HUES64 (cell line): ENCODE data around the gene RCL1.

Experiments
- H3K27ac ChIP-seq: 2 replicates; pipeline ENCODE4 v1.7.0; 2013; ENCODE audit warnings: low read depth, low read length, inconsistent platforms
- H3K27me3 ChIP-seq: 2 replicates; pipeline ENCODE4 v1.6.1; 2013; ENCODE audit warnings: mild to moderate bottlenecking, low read length; ENCODE audit not compliant: insufficient read depth
- H3K36me3 ChIP-seq: 2 replicates; pipeline ENCODE4 v1.6.1; 2013; ENCODE audit warnings: mild to moderate bottlenecking, low read length; ENCODE audit not compliant: insufficient read depth
- H3K4me1 ChIP-seq: 2 replicates; pipeline ENCODE4 v1.6.1; 2013; ENCODE audit warnings: mild to moderate bottlenecking, low read length, moderate library complexity; ENCODE audit not compliant: insufficient read depth
- H3K4me3 ChIP-seq: 2 replicates; pipeline ENCODE4 v1.5.1; 2013; ENCODE audit warnings: mild to moderate bottlenecking, low read length, moderate library complexity
- H3K9ac ChIP-seq: 2 replicates; pipeline ENCODE4 v1.6.1; 2013; ENCODE audit warnings: mild to moderate bottlenecking, low read depth, low read length
- H3K9me3 ChIP-seq: 2 replicates; pipeline ENCODE4 v1.6.1; 2013; ENCODE audit warnings: low read depth, low read length; ENCODE audit not compliant: insufficient read depth
- WGBS: fragments of 150-250, 120-280 bp; methylation state at CpG from one replicate; pipeline ENCODE4 v1.1.7; 2013; ENCODE audit warnings: missing lambda C conversion rate; 5-methylcytosine and 5-hydroxymethylcytosine counted together

Gene RCL1

DNA sequence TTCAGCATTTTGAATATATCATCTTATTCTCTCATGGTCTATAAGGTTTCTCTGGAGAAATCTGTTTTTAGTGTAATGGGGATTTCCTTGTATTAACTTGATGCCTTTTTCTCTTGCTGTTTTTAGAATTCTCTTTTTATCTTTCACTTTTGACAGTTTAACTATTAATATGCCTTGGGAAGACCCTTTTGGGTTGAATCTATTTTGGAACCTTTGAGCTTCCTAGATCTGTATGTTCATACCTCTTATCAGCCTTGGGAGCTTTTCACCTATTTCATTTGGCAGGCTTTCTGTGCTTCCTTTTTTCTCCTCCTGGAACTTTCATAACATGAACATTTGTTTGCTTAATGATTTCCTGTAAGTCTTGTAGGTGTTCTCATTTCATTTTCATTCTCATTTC, 22.2 kb downstream of the RCL1 start:
- Histone ChIP-seq H3K36me3 (no peaks in the 10 kb centered on the region), H3K27ac (no peak overlapping the region), H3K9me3 (no peaks in the 10 kb centered on the region), H3K9ac (no peak overlapping the region), H3K4me3 (no peak overlapping the region), H3K27me3 (no peaks in the 10 kb centered on the region), H3K4me1 (no peaks in the 10 kb centered on the region)

DNA sequence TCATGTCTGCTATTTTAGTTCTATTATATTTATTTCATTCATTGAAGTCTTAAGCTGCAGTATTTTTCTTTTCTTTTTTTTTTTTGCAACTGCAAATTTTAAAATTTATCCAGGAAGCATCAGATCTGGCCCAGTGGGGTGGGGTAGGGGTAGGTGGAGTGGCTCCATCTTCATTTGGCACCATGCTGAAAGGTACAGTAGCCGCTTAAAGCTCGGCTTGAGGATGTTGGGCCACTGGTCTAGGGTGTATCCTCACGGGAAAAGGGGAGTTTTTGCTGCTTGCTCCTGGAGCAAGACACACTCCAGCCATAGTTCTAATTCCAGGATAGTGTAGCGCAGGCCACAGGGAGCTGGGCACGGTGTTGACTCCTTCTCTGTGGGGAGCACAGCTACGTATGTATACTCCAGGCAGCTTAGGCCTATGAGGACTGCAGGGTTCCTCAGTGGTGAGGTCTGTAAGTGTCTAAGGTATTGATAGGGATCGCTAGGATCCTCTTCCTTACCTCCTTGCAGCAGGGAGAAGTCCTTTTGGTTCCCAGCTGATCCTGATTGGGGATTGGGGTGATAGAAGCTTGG, 22.7 kb downstream of the RCL1 start:
- Histone ChIP-seq H3K9ac (no peak overlapping the region), H3K36me3 (no peaks in the 10 kb centered on the region), H3K27me3 (no peaks in the 10 kb centered on the region), H3K9me3 (no peaks in the 10 kb centered on the region), H3K4me1 (no peaks in the 10 kb centered on the region), H3K4me3 (no peak overlapping the region), H3K27ac (no peak overlapping the region)
- 71% methylated on average over 7 of the region's 7 CpGs for WGBS

DNA sequence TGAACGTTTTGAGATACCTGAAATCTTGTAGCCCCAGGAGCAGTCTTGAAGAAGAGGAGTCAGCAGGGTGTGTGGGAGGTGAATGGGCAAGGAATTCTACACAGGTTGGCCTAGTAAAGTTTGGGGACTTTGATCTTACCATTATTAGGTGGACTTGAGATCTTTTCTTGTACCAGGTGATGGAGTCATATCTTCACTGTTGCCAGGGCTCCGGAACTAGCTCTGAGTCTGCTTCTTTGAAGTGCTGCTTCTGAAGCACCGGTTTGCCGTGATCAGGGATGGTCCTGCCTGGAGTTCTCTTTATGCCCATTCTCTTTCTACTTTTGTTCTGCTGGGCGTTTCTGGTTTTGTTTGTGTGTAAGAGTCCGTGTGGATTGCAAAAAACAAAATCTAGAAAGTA, 27.4 kb downstream of the RCL1 start:
- Histone ChIP-seq H3K27me3 (no peaks in the 10 kb centered on the region), H3K36me3 (no peaks in the 10 kb centered on the region), H3K9me3 (no peaks in the 10 kb centered on the region), H3K27ac (no peak overlapping the region), H3K4me3 (no peak overlapping the region), H3K9ac (no peak overlapping the region), H3K4me1 (no peaks in the 10 kb centered on the region)
- WGBS: 87% methylated on average over 5 of the region's 6 CpGs

DNA sequence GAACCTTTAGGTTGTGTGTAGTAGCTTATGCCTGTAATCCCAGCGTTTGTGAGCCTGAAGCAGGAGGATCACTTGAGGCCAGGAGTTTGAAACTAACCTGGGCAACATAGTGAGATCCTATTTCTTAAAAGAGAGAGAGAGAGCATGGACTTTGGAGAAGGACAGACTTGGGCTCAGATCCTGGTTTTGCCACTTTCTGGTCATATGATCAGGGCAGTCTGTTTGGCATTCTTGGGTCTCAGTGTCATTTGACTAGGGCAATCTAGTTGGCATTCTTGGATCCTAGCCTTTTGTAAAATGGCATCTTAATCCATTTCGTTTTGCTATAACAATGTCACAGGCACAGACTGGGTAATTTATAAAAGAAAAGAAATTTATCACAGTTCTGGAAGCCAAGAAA, 28.4 kb downstream of the RCL1 start:
- no peaks in the 10 kb centered on the region for H3K36me3 ChIP-seq
- no peak overlapping the region for H3K4me3 ChIP-seq
- H3K9me3 ChIP-seq: no peaks in the 10 kb centered on the region
- 95% methylated on average over 2 of the region's 2 CpGs for WGBS
- H3K27me3 ChIP-seq: no peaks in the 10 kb centered on the region
- no peak overlapping the region for H3K9ac ChIP-seq
- H3K4me1 ChIP-seq: no peaks in the 10 kb centered on the region
- H3K27ac ChIP-seq: no peak overlapping the region

DNA sequence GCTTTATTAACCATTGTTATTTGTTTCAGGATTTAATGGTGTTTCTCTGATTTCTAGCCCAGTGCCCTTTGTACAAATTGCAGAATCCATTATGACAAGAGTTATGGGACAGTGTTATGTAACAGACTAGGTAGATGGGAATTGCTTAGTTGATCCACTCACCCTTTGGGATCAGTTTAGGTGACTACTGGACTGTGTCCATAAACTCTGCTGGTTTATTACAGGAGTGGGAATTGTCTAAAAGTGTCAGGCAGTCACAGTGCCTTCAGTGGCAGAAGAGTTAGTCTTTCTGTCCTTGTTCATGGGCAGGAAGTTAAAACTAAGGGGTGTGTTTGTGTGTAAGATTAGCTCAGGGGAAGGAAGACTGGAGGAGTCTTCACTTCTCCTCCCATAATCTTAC, 29.3 kb downstream of the RCL1 start:
- Histone ChIP-seq H3K4me1 (no peaks in the 10 kb centered on the region), H3K9ac (no peak overlapping the region), H3K36me3 (peaks cover 5% of the 10 kb centered on the region; the same call in 1 of the 2 replicates), H3K9me3 (no peaks in the 10 kb centered on the region), H3K4me3 (no peak overlapping the region), H3K27me3 (no peaks in the 10 kb centered on the region), H3K27ac (no peak overlapping the region)

DNA sequence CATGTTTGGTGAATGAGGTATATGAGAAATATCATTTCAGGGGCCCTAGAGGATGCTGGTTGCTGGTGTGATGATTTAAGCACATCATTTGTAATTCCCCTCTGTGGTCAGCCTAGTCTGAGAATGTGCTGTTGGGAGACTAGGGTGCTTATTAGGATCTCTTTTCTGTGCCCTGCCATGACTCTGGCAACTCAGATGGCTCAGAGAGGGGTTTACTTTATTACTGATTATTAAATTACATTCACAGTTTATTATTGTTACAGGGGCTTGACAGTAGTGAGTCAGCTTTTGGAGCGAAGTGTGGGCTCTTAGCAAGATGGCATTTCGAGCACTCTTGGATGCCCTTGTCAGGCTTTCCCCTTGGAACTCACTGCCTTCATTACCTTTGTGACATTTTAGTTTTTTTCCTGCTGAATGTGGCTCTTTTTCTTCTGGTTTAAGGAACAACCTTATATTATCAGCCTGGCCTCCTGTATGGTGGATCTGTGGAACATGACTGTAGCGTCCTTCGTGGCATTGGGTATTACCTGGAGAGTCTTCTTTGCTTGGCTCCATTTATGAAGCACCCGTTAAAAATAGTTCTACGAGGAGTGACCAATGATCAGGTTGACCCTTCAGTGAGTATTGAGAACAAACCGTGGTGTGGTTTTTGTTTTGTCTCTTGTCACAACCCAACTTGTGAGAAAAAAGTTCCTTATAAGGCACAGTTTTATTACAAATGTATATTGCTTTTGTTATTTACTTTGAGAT, 33.8 kb downstream of the RCL1 start:
- H3K9me3 ChIP-seq: no peaks in the 10 kb centered on the region
- H3K27ac ChIP-seq: no peak overlapping the region
- H3K4me3 ChIP-seq: no peak overlapping the region
- no peaks in the 10 kb centered on the region for H3K27me3 ChIP-seq
- peaks cover 8% of the 10 kb centered on the region for H3K36me3 ChIP-seq
- H3K4me1 ChIP-seq: no peaks in the 10 kb centered on the region
- H3K9ac ChIP-seq: no peak overlapping the region
- WGBS: 91% methylated on average over 7 of the region's 7 CpGs

DNA sequence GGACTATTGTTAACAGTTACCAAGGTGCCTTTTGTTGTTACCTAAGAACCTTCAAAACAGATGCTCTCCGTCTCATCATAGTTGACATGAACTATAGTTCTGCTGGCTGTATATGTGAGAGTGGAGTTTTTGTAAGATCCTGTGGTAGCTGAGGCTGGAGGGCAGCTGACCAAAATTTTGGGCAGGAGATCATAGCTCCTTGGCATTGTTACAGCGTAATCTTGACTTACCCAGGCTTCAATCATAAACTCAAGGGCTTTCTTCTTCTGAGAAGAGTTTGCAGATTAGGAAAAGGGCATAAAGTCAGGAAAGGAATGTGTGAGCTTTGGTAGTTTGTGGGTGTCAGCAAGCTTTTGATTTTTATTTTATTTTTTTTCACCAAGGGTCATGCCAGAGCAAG, 34.5 kb downstream of the RCL1 start:
- no peaks in the 10 kb centered on the region for H3K9me3 ChIP-seq
- H3K27me3 ChIP-seq: no peaks in the 10 kb centered on the region
- H3K27ac ChIP-seq: no peak overlapping the region
- H3K4me3 ChIP-seq: no peak overlapping the region
- 100% methylated on average over 2 of the region's 2 CpGs for WGBS
- H3K4me1 ChIP-seq: no peaks in the 10 kb centered on the region
- no peak overlapping the region for H3K9ac ChIP-seq
- H3K36me3 ChIP-seq: peaks cover 8% of the 10 kb centered on the region

DNA sequence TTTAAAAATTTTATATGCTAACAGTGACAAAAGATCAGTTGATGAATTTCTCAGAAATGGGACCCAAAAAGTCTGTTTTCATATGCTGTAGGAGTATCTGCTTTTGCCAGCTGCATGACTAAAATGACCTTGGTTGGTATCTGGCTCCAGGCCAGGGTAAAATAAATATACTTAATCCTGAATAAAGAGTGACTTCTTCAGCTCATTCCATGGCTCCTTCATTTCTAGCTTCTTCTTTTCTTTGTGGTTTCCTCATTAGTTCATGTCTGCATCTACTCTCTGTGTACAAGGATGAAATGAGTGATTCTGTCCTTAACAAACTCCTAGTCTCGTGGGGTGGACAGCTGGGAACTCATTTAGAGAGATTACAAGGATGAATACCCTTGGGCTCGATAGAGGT, 36.0 kb downstream of the RCL1 start:
- H3K9me3 ChIP-seq: no peaks in the 10 kb centered on the region
- no peak overlapping the region for H3K4me3 ChIP-seq
- no peaks in the 10 kb centered on the region for H3K27me3 ChIP-seq
- no peaks in the 10 kb centered on the region for H3K4me1 ChIP-seq
- peaks cover 14% of the 10 kb centered on the region for H3K36me3 ChIP-seq
- H3K9ac ChIP-seq: no peak overlapping the region
- WGBS: 95% methylated on average over 2 of the region's 2 CpGs
- no peak overlapping the region for H3K27ac ChIP-seq

DNA sequence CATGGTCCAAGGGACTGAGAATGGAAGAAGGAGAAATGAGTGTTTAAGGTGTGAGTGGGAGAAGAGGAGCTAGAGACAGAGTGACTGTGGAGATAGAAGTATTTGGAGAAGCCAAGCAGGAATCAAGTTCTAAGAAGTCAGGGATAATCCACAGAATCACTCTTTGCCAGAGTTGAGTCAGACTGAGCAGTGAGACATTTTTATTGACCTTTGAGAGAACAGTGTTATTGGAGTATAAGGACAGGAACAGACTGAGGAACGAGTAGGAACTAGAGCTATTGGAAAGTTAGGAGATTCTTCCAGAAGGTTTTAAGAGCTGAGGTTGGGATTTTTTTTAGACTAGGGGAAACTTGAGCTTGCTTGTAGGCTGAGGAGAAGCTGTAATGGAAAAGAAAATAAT, 37.2 kb downstream of the RCL1 start:
- H3K9me3 ChIP-seq: no peaks in the 10 kb centered on the region
- peaks cover 26% of the 10 kb centered on the region for H3K36me3 ChIP-seq
- H3K4me1 ChIP-seq: no peaks in the 10 kb centered on the region
- no peak overlapping the region for H3K4me3 ChIP-seq
- H3K9ac ChIP-seq: no peak overlapping the region
- WGBS: 83% methylated on average over 1 of the region's 1 CpG
- no peaks in the 10 kb centered on the region for H3K27me3 ChIP-seq
- H3K27ac ChIP-seq: no peak overlapping the region

DNA sequence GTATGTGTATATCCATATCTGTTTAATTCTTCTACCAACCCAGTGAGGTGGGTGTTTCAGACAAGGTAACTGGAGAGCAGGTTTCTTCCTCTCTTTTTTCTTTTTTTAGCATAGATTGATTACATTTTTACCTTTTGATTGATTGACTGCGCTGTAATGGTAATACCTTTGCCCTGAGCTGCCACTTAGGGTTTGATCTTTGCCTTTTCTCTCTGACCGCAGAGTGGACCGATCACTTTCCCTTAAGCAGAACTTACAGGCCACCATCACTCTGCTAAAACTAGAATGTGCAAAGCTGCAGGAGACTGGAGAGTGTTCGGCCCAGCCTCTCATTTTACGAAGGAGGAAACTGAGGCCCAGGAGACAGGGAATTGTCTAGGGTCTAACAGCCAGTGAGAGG, 38.0 kb downstream of the RCL1 start:
- Histone ChIP-seq H3K27ac (no peak overlapping the region), H3K4me1 (no peaks in the 10 kb centered on the region), H3K36me3 (peaks cover 27% of the 10 kb centered on the region), H3K27me3 (no peaks in the 10 kb centered on the region), H3K4me3 (no peak overlapping the region), H3K9ac (no peak overlapping the region), H3K9me3 (no peaks in the 10 kb centered on the region)
- WGBS: 76% methylated on average over 5 of the region's 5 CpGs

DNA sequence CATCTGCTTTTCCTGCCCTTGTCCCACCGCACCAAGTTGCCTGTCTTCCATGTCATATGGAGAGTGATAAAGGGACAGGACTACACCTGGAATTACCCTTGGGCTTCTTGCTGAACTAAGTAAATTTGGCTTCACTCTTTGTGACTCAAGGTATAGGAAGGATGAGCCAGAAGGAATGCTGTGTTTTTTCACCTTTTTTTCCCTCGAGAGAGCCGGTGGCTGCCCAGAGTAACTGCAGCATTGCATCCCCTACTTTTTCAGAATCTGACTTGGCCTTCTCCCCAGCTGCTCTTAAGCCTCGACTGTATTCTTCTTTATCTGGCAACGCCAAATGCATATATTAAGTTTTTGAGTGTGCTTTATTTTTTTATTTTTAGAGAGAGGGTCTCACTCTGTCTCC, 38.4 kb downstream of the RCL1 start:
- 94% methylated on average over 5 of the region's 5 CpGs for WGBS
- Histone ChIP-seq H3K9ac (no peak overlapping the region), H3K4me3 (no peak overlapping the region), H3K27me3 (no peaks in the 10 kb centered on the region), H3K27ac (no peak overlapping the region), H3K4me1 (no peaks in the 10 kb centered on the region), H3K9me3 (no peaks in the 10 kb centered on the region), H3K36me3 (peaks cover 31% of the 10 kb centered on the region)

DNA sequence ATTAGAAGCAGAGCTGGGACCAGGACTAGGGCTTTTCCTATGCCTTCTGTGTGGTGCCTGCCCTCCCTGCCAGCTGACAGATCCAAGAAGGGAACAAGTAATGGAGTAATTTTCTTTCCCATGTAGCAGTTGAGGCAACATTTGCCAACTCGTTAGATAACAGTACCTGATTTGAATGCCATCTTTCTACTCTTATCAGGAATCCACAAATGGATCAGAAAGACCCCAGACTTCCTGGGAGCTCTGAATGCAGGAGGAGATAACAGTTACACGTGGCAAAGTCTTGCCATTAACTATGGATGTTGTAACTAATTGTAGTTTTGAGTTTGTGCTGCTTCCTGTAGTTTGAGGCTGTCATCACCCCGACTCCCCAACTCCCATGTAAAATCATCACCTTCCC, 39.2 kb downstream of the RCL1 start:
- no peak overlapping the region for H3K27ac ChIP-seq
- no peaks in the 10 kb centered on the region for H3K27me3 ChIP-seq
- peaks cover 27% of the 10 kb centered on the region for H3K36me3 ChIP-seq
- H3K4me3 ChIP-seq: no peak overlapping the region
- whole genome bisulfite sequencing: 89% methylated on average over 2 of the region's 3 CpGs
- no peaks in the 10 kb centered on the region for H3K4me1 ChIP-seq
- H3K9me3 ChIP-seq: no peaks in the 10 kb centered on the region
- H3K9ac ChIP-seq: no peak overlapping the region
